Measurements from ENCODE around the gene MPO. TPM values are rescaled to one million over a fixed set of nuclear protein-coding genes. Genes with fewer than 3 reads are reported as not detected.

MPO gene
- total and polyA plus RNA-seq, 2 donors (not counting 3 experiments of a cell fraction or from before 2014, with no cell fraction given), result not detected

DNA sequence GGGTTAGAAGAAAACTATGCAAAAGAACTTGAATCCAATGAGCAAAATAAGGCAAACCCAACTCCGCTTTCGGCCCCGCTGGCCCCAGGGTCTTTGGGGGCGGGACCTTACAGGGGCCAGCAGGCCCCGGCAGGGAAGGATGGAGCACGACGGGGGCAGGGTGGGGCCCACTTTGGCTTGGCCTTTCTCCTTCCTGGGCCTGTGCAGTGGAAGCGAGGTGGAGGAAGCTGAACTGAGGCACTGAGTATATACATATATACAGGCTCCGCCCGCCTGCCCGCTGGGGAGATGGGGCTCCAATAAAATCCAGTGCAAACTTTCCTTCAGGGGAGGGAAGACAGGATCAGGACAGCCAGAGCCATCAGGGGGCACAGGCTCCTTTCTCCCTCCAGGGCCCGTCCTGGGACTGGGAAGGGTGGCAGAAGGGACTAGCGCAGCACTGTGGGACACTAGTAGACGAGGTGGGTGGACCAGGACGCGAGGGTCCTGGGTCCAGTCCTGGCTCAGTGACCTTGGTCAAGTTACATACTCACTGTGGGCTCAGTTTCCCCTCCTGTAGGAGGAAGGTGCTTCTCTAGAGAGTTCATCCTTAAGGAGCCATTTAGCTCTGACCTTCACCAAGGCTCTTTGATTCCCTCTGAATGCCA lies 20.9 kb upstream of the MPO start:
- dilution Hi-C loops (cut with MboI; ENCODE audit: extremely low pct_ligation_motif_present, low sequenced_read_pairs), result no loop called here
- ChIA-PET CTCF (interaction anchor here (2.4 kb wide), 1 partner anchor 16 kb away, joined by 8 read pairs; no protein-coding TSS in a partner anchor), POLR2A (no interaction called here)
- Histone ChIP-seq H3K79me2 (ENCODE audit: control insufficient read depth, insufficient read depth, low read length) (no peaks in the 10 kb centered on the region), H3K4me1 (ENCODE audit: control insufficient read depth, extremely low read depth, insufficient read depth, low read length) (no peaks in the 10 kb centered on the region), H3K36me3 (ENCODE audit: control insufficient read depth in 2 of 2, extremely low read depth in 1 of 2, insufficient read depth in 2 of 2, low read length in 2 of 2) (no peaks in the 10 kb centered on the region), H3K4me2 (ENCODE audit: insufficient read depth, low read length) (no peak overlapping the region), H3K4me3 (replicated peaks in 1 of 3; ENCODE audit: insufficient read depth in 1 of 3, low read depth in 1 of 3, low read length in 3 of 3) (no peak overlapping the region), H3K9me3 (replicated peaks; ENCODE audit: control insufficient read depth, insufficient read depth, low read length) (no peaks in the 10 kb centered on the region), H4K20me1 (replicated peaks; ENCODE audit: control insufficient read depth, extremely low read depth, insufficient read depth, low read length) (no peaks in the 10 kb centered on the region), H2AFZ (ENCODE audit: low read depth, low read length) (no peak overlapping the region), H3K9ac (replicated peaks; ENCODE audit: extremely low read depth, insufficient read depth, low read length) (no peak overlapping the region), H3K27me3 (ENCODE audit: control insufficient read depth in 2 of 2, insufficient read depth in 2 of 2, low read length in 2 of 2) (peaks cover 2 to 6% of the 10 kb centered on the region in 2 experiments), H3K27ac (ENCODE audit: insufficient read depth, low read depth, low read length) (no peak overlapping the region), H3K9me1 (replicated peaks; ENCODE audit: control insufficient read depth, extremely low read depth, insufficient read depth, low read length) (no peaks in the 10 kb centered on the region)
- FAIRE-seq (no peak), DNase-seq (ENCODE audit: low read depth, low spot score) (no peak)
- BruUV-seq (replicated peaks), result no TSS peak
- no peak for TF ChIP-seq MYC (IDR thresholded peaks at IDR 0.05; ENCODE audit: low read depth, low read length)
- intact Hi-C loops (cut with micrococcal nuclease), result no loop called here

DNA sequence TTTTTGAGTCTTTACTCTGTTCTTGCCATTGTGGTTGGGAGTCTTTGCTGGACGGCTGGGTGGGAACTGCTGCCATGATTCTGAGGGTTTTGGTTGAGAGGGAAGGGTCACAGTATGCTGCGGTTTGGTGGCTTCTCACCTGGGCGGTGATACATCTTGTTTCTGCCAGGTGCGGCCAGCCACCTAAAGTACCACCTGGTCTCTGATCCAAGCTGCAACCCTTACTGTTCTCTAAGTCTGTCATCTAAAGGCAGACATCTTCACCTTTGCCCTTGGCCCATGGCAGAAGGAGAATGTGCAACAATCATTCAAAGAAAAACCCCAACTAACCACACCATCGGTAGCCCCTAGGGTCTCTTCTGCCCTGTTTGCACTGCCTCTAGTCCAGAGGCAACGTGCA lies 19.6 kb upstream of the MPO start:
- no TSS peak for BruUV-seq (replicated peaks)
- no peaks in the 10 kb centered on the region for H3K79me2 ChIP-seq (ENCODE audit: control insufficient read depth, insufficient read depth, low read length)
- CTCF ChIA-PET, result no interaction called here

More for the DNA sequence above, 19.6 kb upstream of the MPO start:
- no peak for DNase-seq (ENCODE audit: low read depth, low spot score)
- no peaks in the 10 kb centered on the region for H3K36me3 ChIP-seq (ENCODE audit: control insufficient read depth in 2 of 2, extremely low read depth in 1 of 2, insufficient read depth in 2 of 2, low read length in 2 of 2)
- no peak for FAIRE-seq
- H3K4me3 ChIP-seq (replicated peaks in 1 of 3; ENCODE audit: insufficient read depth in 1 of 3, low read depth in 1 of 3, low read length in 3 of 3), result no peak overlapping the region
- H3K9me1 ChIP-seq (replicated peaks; ENCODE audit: control insufficient read depth, extremely low read depth, insufficient read depth, low read length), result no peaks in the 10 kb centered on the region
- no peak overlapping the region for H2AFZ ChIP-seq (ENCODE audit: low read depth, low read length)
- no peaks in the 10 kb centered on the region for H3K4me1 ChIP-seq (ENCODE audit: control insufficient read depth, extremely low read depth, insufficient read depth, low read length)
- no peak overlapping the region for H3K9ac ChIP-seq (replicated peaks; ENCODE audit: extremely low read depth, insufficient read depth, low read length)
- H3K9me3 ChIP-seq (replicated peaks; ENCODE audit: control insufficient read depth, insufficient read depth, low read length), result no peaks in the 10 kb centered on the region
- H4K20me1 ChIP-seq (replicated peaks; ENCODE audit: control insufficient read depth, extremely low read depth, insufficient read depth, low read length), result no peaks in the 10 kb centered on the region
- no peak overlapping the region for H3K27ac ChIP-seq (ENCODE audit: insufficient read depth, low read depth, low read length)
- dilution Hi-C loops (cut with MboI; ENCODE audit: extremely low pct_ligation_motif_present, low sequenced_read_pairs), result no loop called here
- H3K4me2 ChIP-seq (ENCODE audit: insufficient read depth, low read length), result no peak overlapping the region
- POLR2A ChIA-PET, result no interaction called here
- intact Hi-C loops (cut with micrococcal nuclease), result no loop called here
- TF ChIP-seq EZH2 (IDR thresholded peaks at IDR 0.05; ENCODE audit: borderline replicate concordance, low read depth, low read length, severe bottlenecking), result no peak
- TF ChIP-seq GATA2 (IDR thresholded peaks at IDR 0.05; ENCODE audit: insufficient read depth, insufficient read length, low read depth, low read length), result no peak
- TF ChIP-seq POLR2A (IDR thresholded peaks at IDR 0.05; ENCODE audit: low read depth, low read length), result no peak
- no peak for TF ChIP-seq MYC (IDR thresholded peaks at IDR 0.05; ENCODE audit: low read depth, low read length)
- TF ChIP-seq FOS (IDR thresholded peaks at IDR 0.05; ENCODE audit: borderline replicate concordance, insufficient read depth, low read length), result no peak
- no peak for TF ChIP-seq JUN (IDR thresholded peaks at IDR 0.05; ENCODE audit: borderline replicate concordance, insufficient read depth, insufficient read length, low read depth)
- TF ChIP-seq, protein P1, sequence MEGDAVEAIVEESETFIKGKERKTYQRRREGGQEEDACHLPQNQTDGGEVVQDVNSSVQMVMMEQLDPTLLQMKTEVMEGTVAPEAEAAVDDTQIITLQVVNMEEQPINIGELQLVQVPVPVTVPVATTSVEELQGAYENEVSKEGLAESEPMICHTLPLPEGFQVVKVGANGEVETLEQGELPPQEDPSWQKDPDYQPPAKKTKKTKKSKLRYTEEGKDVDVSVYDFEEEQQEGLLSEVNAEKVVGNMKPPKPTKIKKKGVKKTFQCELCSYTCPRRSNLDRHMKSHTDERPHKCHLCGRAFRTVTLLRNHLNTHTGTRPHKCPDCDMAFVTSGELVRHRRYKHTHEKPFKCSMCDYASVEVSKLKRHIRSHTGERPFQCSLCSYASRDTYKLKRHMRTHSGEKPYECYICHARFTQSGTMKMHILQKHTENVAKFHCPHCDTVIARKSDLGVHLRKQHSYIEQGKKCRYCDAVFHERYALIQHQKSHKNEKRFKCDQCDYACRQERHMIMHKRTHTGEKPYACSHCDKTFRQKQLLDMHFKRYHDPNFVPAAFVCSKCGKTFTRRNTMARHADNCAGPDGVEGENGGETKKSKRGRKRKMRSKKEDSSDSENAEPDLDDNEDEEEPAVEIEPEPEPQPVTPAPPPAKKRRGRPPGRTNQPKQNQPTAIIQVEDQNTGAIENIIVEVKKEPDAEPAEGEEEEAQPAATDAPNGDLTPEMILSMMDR (IDR thresholded peaks at IDR 0.05; ENCODE audit: extremely low read depth in 1 of 2, insufficient read depth in 1 of 2, low read depth in 1 of 2, low read length in 2 of 2), result no peak
- TF ChIP-seq, protein P2, sequence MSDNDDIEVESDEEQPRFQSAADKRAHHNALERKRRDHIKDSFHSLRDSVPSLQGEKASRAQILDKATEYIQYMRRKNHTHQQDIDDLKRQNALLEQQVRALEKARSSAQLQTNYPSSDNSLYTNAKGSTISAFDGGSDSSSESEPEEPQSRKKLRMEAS (IDR thresholded peaks at IDR 0.05; ENCODE audit: insufficient read depth, insufficient read length), result no peak
- no peak for TF ChIP-seq POLR2AphosphoS5 (IDR thresholded peaks at IDR 0.05; ENCODE audit: insufficient read depth, low read depth, low read length)
- peaks cover 2 to 6% of the 10 kb centered on the region in 2 experiments for H3K27me3 ChIP-seq (ENCODE audit: control insufficient read depth in 2 of 2, insufficient read depth in 2 of 2, low read length in 2 of 2)

All from endothelial cell of umbilical vein (primary cell).